CD4-positive, alpha-beta memory T cell (primary cell): ENCODE results near the gene UBE2H. TPM values are rescaled to one million over a fixed set of nuclear protein-coding genes. Genes with fewer than 3 reads are reported as not detected.
A peak's percentile ranks its signal among the peaks of the same experiment; 100 is the strongest.

Experiments
- CTCF ChIA-PET: fragments of 350-600 bp; sonication (Branson Sonifier 250); formaldehyde crosslinking; loops from one replicate; lab custom pipeline; 2021; ENCODE audit warnings: inconsistent platforms; ENCODE audit not compliant: partially characterized antibody; lab: Charles Lee
- POLR2A ChIA-PET: fragments of 350-600 bp; sonication (Branson Sonifier 250); formaldehyde crosslinking; loops from one replicate; lab custom pipeline; 2021; ENCODE audit not compliant: partially characterized antibody; lab: Charles Lee
- DNase-seq, 5 donors: peaks; one replicate each; pipeline versions ENCODE4 v3.0.0 to v3.0.0-alpha.2; 2020 to 2022; ENCODE audit warnings: mixed read lengths in 1 of 5
- H3K27ac ChIP-seq: one replicate; pipeline ENCODE4 v1.7.0; 2013; ENCODE audit warnings: low read depth, low read length
- H3K27me3 ChIP-seq: 2 replicates; pipeline ENCODE4 v1.7.0; 2013; ENCODE audit warnings: mild to moderate bottlenecking, low read length, moderate library complexity; ENCODE audit not compliant: insufficient read depth
- H3K36me3 ChIP-seq: 2 replicates; pipeline ENCODE4 v1.7.0; 2013; ENCODE audit warnings: mild to moderate bottlenecking, low read length, moderate library complexity; ENCODE audit not compliant: insufficient read depth
- H3K4me1 ChIP-seq: 2 replicates; pipeline ENCODE4 v1.7.0; 2013; ENCODE audit warnings: mild to moderate bottlenecking, low read length, moderate library complexity; ENCODE audit not compliant: insufficient read depth
- H3K4me3 ChIP-seq, 2 donors: one replicate each; pipeline ENCODE4 v1.7.0; 2013; ENCODE audit warnings: low read length in 2 of 2, mild to moderate bottlenecking in 1 of 2
- H3K9me3 ChIP-seq, 2 donors: one replicate each; pipeline ENCODE4 v1.7.0; 2013; ENCODE audit warnings: low read length in 2 of 2, control low read depth in 1 of 2; ENCODE audit not compliant: control insufficient read depth in 1 of 2
- H3K27ac Mint-ChIP-seq, 7 donors: one replicate each; pipeline ENCODE4 v1.8.0; 2020 to 2021; ENCODE audit warnings: mixed read lengths in 7 of 7, mild to moderate bottlenecking in 6 of 7, inconsistent platforms in 3 of 7, moderate library complexity in 3 of 7
- H3K27me3 Mint-ChIP-seq, 2 donors: one replicate each; pipeline ENCODE4 v1.8.0; 2020 to 2021; ENCODE audit warnings: mixed read lengths in 2 of 2
- H3K36me3 Mint-ChIP-seq, 2 donors: one replicate each; pipeline ENCODE4 v1.8.0; 2020 to 2021; ENCODE audit warnings: mixed read lengths in 2 of 2, inconsistent platforms in 1 of 2, mild to moderate bottlenecking in 1 of 2
- H3K4me1 Mint-ChIP-seq, 4 donors: one replicate each; pipeline ENCODE4 v1.8.0; 2020 to 2021; ENCODE audit warnings: mixed read lengths in 4 of 4, mild to moderate bottlenecking in 1 of 4
- H3K4me3 Mint-ChIP-seq, 8 donors: one replicate each; pipeline ENCODE4 v1.8.0; 2020 to 2021; ENCODE audit warnings: mixed read lengths in 8 of 8, mild to moderate bottlenecking in 7 of 8, moderate library complexity in 6 of 8, inconsistent platforms in 3 of 8
- H3K9me3 Mint-ChIP-seq, 8 donors: one replicate each; pipeline ENCODE4 v1.8.0; 2020 to 2021; ENCODE audit warnings: mixed read lengths in 8 of 8, mild to moderate bottlenecking in 5 of 8, inconsistent platforms in 3 of 8, moderate library complexity in 1 of 8
- intact Hi-C: fragments of 100-400 bp; cut with micrococcal nuclease; formaldehyde crosslinking; loops from one replicate; pipeline ENCODE4 v1.15.1; 2023
- polyA plus RNA-seq, 2 donors: library from polyadenylated mRNA; unstranded; fragments of 300-500 nt; fragmentation: Illumina TruSeq; gene quantifications; one replicate each; pipeline ENCODE4 v1.2.3, GENCODE V29; 2021
- total RNA-seq, 2 experiments: library from RNA; stranded (reverse); gene quantifications; one replicate each; pipeline ENCODE4 v1.2.3, GENCODE V29; 2021

UBE2H gene
- total and polyA plus RNA-seq, 4 experiments from 2014 or later, result 42.6 to 56.6 (median 44.8) TPM

- H3K4me1 ChIP-seq, result no peaks in the 10 kb centered on the region
- H3K27ac ChIP-seq, result no peak overlapping the region
- no peak for DNase-seq
- POLR2A ChIA-PET, result interaction anchor here (1.0 to 1.7 kb wide), 2 partner anchors 12 to 63 kb away, joined by 3 to 4 read pairs; partner anchors contain the start of gene UBE2H
- no peaks in the 10 kb centered on the region for H3K36me3 ChIP-seq
- intact Hi-C loops, result no loop called here
- Mint-ChIP-seq H3K4me3 (no peak overlapping the region), H3K9me3 (no peaks in the 10 kb centered on the region), H3K27me3 (no peaks in the 10 kb centered on the region), H3K4me1 (peaks cover 8 to 29% (median 17%) of the 10 kb centered on the region in 4 donors), H3K36me3 (peaks cover 15 to 21% of the 10 kb centered on the region in 2 donors), H3K27ac (peak overlapping the region in 3 of 7 donors; percentile 12 to 70 (median 25))
- H3K4me3 ChIP-seq, result no peak overlapping the region
- no peaks in the 10 kb centered on the region for H3K9me3 ChIP-seq
- CTCF ChIA-PET, result interaction anchor here (0.6 to 2.6 kb wide), 3 partner anchors 9 to 138 kb away, joined by 3 to 6 read pairs (median 3); no protein-coding TSS in a partner anchor
- H3K27me3 ChIP-seq, result no peaks in the 10 kb centered on the region
Measured at GRCh38 chr7:129889133-129889844, 63.5 kb downstream of the UBE2H start.

- Histone ChIP-seq H3K27me3 (no peaks in the 10 kb centered on the region), H3K27ac (no peak overlapping the region), H3K4me1 (no peaks in the 10 kb centered on the region), H3K9me3 (no peaks in the 10 kb centered on the region), H3K36me3 (no peaks in the 10 kb centered on the region), H3K4me3 (no peak overlapping the region)
- peaks cover 11 to 22% of the 10 kb centered on the region in 2 donors for H3K36me3 Mint-ChIP-seq
- H3K27me3 Mint-ChIP-seq, result no peaks in the 10 kb centered on the region
- H3K4me3 Mint-ChIP-seq, result no peak overlapping the region
- H3K27ac Mint-ChIP-seq, result peak overlapping the region in 5 of 7 donors; percentile 41 to 79 (median 73)
- POLR2A ChIA-PET, result no interaction called here
- H3K9me3 Mint-ChIP-seq, result no peaks in the 10 kb centered on the region
- no peak for DNase-seq
- H3K4me1 Mint-ChIP-seq, result peaks cover 6 to 24% (median 16%) of the 10 kb centered on the region in 4 donors
- intact Hi-C loops, result no loop called here
- CTCF ChIA-PET, result no interaction called here
Measured at GRCh38 chr7:129887865-129888264, 64.9 kb downstream of the UBE2H start.

- no peak overlapping the region for H3K4me3 Mint-ChIP-seq
- CTCF ChIA-PET, result interaction anchor here (1.0 kb wide), 1 partner anchor 30 kb away, joined by 4 read pairs; no protein-coding TSS in a partner anchor
- POLR2A ChIA-PET, result interaction anchor here (0.7 kb wide), 1 partner anchor 383 kb away, joined by 3 read pairs; no protein-coding TSS in a partner anchor
- H3K36me3 Mint-ChIP-seq, result peaks cover 13 to 27% of the 10 kb centered on the region in 2 donors
- Histone ChIP-seq H3K27me3 (no peaks in the 10 kb centered on the region), H3K4me1 (peaks cover 2% of the 10 kb centered on the region), H3K9me3 (no peaks in the 10 kb centered on the region), H3K4me3 (no peak overlapping the region), H3K36me3 (no peaks in the 10 kb centered on the region), H3K27ac (no peak overlapping the region)
- H3K9me3 Mint-ChIP-seq, result no peaks in the 10 kb centered on the region
- no peaks in the 10 kb centered on the region for H3K27me3 Mint-ChIP-seq
- H3K27ac Mint-ChIP-seq, result no peak overlapping the region
- no peak for DNase-seq
- intact Hi-C loops, result no loop called here
- H3K4me1 Mint-ChIP-seq, result peaks cover 9 to 28% (median 19%) of the 10 kb centered on the region in 4 donors
Measured at GRCh38 chr7:129886818-129887186, 66.0 kb downstream of the UBE2H start.

GRCh38 chr7:129886167-129886817 lies 66.5 kb downstream of the UBE2H start:
- Histone ChIP-seq H3K4me3 (no peak overlapping the region), H3K27me3 (no peaks in the 10 kb centered on the region), H3K9me3 (no peaks in the 10 kb centered on the region), H3K4me1 (peaks cover 6% of the 10 kb centered on the region), H3K27ac (no peak overlapping the region), H3K36me3 (no peaks in the 10 kb centered on the region)
- intact Hi-C loops, result no loop called here
- ChIA-PET POLR2A (no interaction called here), CTCF (interaction anchor here (1.0 kb wide), 1 partner anchor 30 kb away, joined by 4 read pairs; no protein-coding TSS in a partner anchor)
- peaks cover 11 to 32% (median 23%) of the 10 kb centered on the region in 4 donors for H3K4me1 Mint-ChIP-seq
- H3K36me3 Mint-ChIP-seq, result peaks cover 16 to 28% of the 10 kb centered on the region in 2 donors
- H3K27me3 Mint-ChIP-seq, result no peaks in the 10 kb centered on the region
- H3K9me3 Mint-ChIP-seq, result no peaks in the 10 kb centered on the region
- H3K4me3 Mint-ChIP-seq, result no peak overlapping the region
- DNase-seq, result no peak
- peak overlapping the region in 2 of 7 donors; percentile 14 to 48 for H3K27ac Mint-ChIP-seq

GRCh38 chr7:129884495-129884894 lies 68.3 kb downstream of the UBE2H start:
- Histone ChIP-seq H3K4me3 (no peak overlapping the region), H3K27me3 (no peaks in the 10 kb centered on the region), H3K9me3 (no peaks in the 10 kb centered on the region), H3K27ac (no peak overlapping the region), H3K36me3 (no peaks in the 10 kb centered on the region), H3K4me1 (peaks cover 15% of the 10 kb centered on the region)
- Mint-ChIP-seq H3K27me3 (no peaks in the 10 kb centered on the region), H3K27ac (peak overlapping the region in 1 of 7 donors; percentile 71), H3K4me3 (no peak overlapping the region), H3K4me1 (peaks cover 21 to 44% (median 35%) of the 10 kb centered on the region in 4 donors), H3K9me3 (no peaks in the 10 kb centered on the region), H3K36me3 (peaks cover 21 to 35% of the 10 kb centered on the region in 2 donors)
- ChIA-PET CTCF (no interaction called here), POLR2A (no interaction called here)
- intact Hi-C loops, result no loop called here
- no peak for DNase-seq

GRCh38 chr7:129883151-129883550 lies 69.6 kb downstream of the UBE2H start:
- Histone ChIP-seq H3K4me1 (peaks cover 24% of the 10 kb centered on the region), H3K9me3 (no peaks in the 10 kb centered on the region), H3K4me3 (no peak overlapping the region), H3K36me3 (peaks cover under 1% of the 10 kb centered on the region), H3K27me3 (no peaks in the 10 kb centered on the region), H3K27ac (no peak overlapping the region)
- DNase-seq, result no peak
- POLR2A ChIA-PET, result no interaction called here
- H3K4me3 Mint-ChIP-seq, result no peak overlapping the region
- intact Hi-C loops, result no loop called here
- peaks cover 29 to 41% of the 10 kb centered on the region in 2 donors for H3K36me3 Mint-ChIP-seq
- no peaks in the 10 kb centered on the region for H3K9me3 Mint-ChIP-seq
- H3K27ac Mint-ChIP-seq, result peak overlapping the region in 2 of 7 donors; percentile 10 to 77
- no peaks in the 10 kb centered on the region for H3K27me3 Mint-ChIP-seq
- CTCF ChIA-PET, result no interaction called here
- H3K4me1 Mint-ChIP-seq, result peaks cover 23 to 46% (median 34%) of the 10 kb centered on the region in 4 donors

GRCh38 chr7:129882531-129882930 lies 70.2 kb downstream of the UBE2H start:
- Mint-ChIP-seq H3K36me3 (peaks cover 34 to 42% of the 10 kb centered on the region in 2 donors), H3K4me3 (no peak overlapping the region), H3K9me3 (no peaks in the 10 kb centered on the region), H3K27me3 (no peaks in the 10 kb centered on the region), H3K4me1 (peaks cover 26 to 47% (median 36%) of the 10 kb centered on the region in 4 donors), H3K27ac (peak overlapping the region in 1 of 7 donors; percentile 64)
- Histone ChIP-seq H3K27me3 (no peaks in the 10 kb centered on the region), H3K36me3 (peaks cover 5% of the 10 kb centered on the region), H3K27ac (no peak overlapping the region), H3K4me1 (peaks cover 30% of the 10 kb centered on the region), H3K9me3 (no peaks in the 10 kb centered on the region), H3K4me3 (no peak overlapping the region)
- ChIA-PET CTCF (no interaction called here), POLR2A (no interaction called here)
- DNase-seq, result no peak
- intact Hi-C loops, result no loop called here
